GM23248 (cell line): Measurements from ENCODE around the gene EGFR. TPM values are rescaled to one million over a fixed set of nuclear protein-coding genes. Genes with fewer than 3 reads are reported as not detected.

Experiments used
- DNase-seq: peaks from one replicate; pipeline ENCODE4 v3.0.0-alpha.2; 2015
- H2AFZ ChIP-seq: fragments of 200-600 bp; sonication (generic); 2 replicates; pipeline ENCODE4 v1.6.1; 2016; ENCODE audit warnings: antibody characterized with exemption
- H3F3A ChIP-seq: fragments of 200-600 bp; sonication (generic); 2 replicates; pipeline ENCODE4 v1.6.1; 2016; ENCODE audit warnings: mild to moderate bottlenecking, antibody characterized with exemption, mixed run types; ENCODE audit not compliant: insufficient read depth
- H3K27ac ChIP-seq: fragments of 200-600 bp; sonication (generic); 2 replicates; pipeline ENCODE4 v1.5.1; 2016; ENCODE audit warnings: mild to moderate bottlenecking
- H3K27me3 ChIP-seq: fragments of 200-600 bp; sonication (generic); replicated peaks from 2 replicates; pipeline ENCODE4 v1.6.1; 2016; ENCODE audit warnings: mild to moderate bottlenecking; ENCODE audit not compliant: insufficient read depth
- H3K36me3 ChIP-seq: fragments of 200-600 bp; sonication (generic); 2 replicates; pipeline ENCODE4 v1.6.1; 2016; ENCODE audit warnings: low read depth, mild to moderate bottlenecking
- H3K4me1 ChIP-seq: fragments of 200-600 bp; sonication (generic); 2 replicates; pipeline ENCODE4 v1.6.1; 2016; ENCODE audit warnings: mild to moderate bottlenecking; ENCODE audit not compliant: insufficient read depth
- H3K4me2 ChIP-seq: fragments of 200-600 bp; sonication (generic); one replicate; pipeline ENCODE4 v1.6.1; 2016; ENCODE audit warnings: mild to moderate bottlenecking; ENCODE audit not compliant: unreplicated experiment
- H3K4me3 ChIP-seq: fragments of 200-600 bp; sonication (generic); 2 replicates; pipeline ENCODE4 v1.5.1; 2016; ENCODE audit warnings: mild to moderate bottlenecking
- H3K79me2 ChIP-seq: fragments of 200-600 bp; sonication (generic); 2 replicates; pipeline ENCODE4 v1.6.1; 2016; ENCODE audit warnings: mild to moderate bottlenecking; ENCODE audit not compliant: insufficient read depth
- H3K9ac ChIP-seq: fragments of 200-600 bp; sonication (generic); 2 replicates; pipeline ENCODE4 v1.6.1; 2016; ENCODE audit warnings: mild to moderate bottlenecking
- H3K9me2 ChIP-seq: fragments of 200-600 bp; sonication (generic); 2 replicates; pipeline ENCODE4 v1.6.1; 2016; ENCODE audit warnings: mixed run types, mild to moderate bottlenecking, moderate library complexity; ENCODE audit not compliant: insufficient read depth
- H3K9me3 ChIP-seq: fragments of 200-600 bp; sonication (generic); one replicate; pipeline ENCODE4 v1.6.1; 2017; ENCODE audit warnings: low read depth
- H4K20me1 ChIP-seq: fragments of 200-600 bp; sonication (generic); 2 replicates; pipeline ENCODE4 v1.6.0; 2016; ENCODE audit not compliant: insufficient read depth
- EZH2 ChIP-seq: fragments of 200-600 bp; sonication (generic); IDR thresholded peaks from 2 replicates; pipeline ENCODE4 v1.6.1; 2018; ENCODE audit warnings: antibody characterized with exemption, mild to moderate bottlenecking; ENCODE audit not compliant: insufficient read depth, poor library complexity, severe bottlenecking
- EZH2phosphoT487 ChIP-seq: fragments of 200-600 bp; sonication (generic); IDR thresholded peaks from 2 replicates; pipeline ENCODE4 v1.6.1; 2018; ENCODE audit warnings: antibody characterized with exemption, moderate library complexity, mild to moderate bottlenecking, low read depth; ENCODE audit not compliant: insufficient read depth
- WGBS, 2 experiments: methylation state at CpG; one replicate each; pipeline ENCODE4 v1.1.6; 2015 to 2017; ENCODE audit warnings: low lambda C conversion rate in 2 of 2, low coverage in 1 of 2; ENCODE audit errors: missing lambda C conversion rate in 2 of 2; 5-methylcytosine and 5-hydroxymethylcytosine counted together
- in situ Hi-C: fragments of 300-500 bp; cut with MboI; formaldehyde crosslinking; loops from 2 replicates; pipeline ENCODE4 v1.15.0; 2020
- polyA plus RNA-seq: library from polyadenylated mRNA; unstranded; fragments of >200 nt; fragmentation: Nextera tagmentation; extraction: Ambion mirVana; gene quantifications from 2 replicates; pipeline ENCODE4 v1.2.1, GENCODE V29; 2016
- total RNA-seq: library from RNA; depleted of rRNA; stranded (reverse); fragments of >200 nt; shearing (Covaris generic); gene quantifications from 2 replicates; pipeline ENCODE4 v1.2.3, GENCODE V29; 2014

Gene EGFR
- total and polyA plus RNA-seq, 2 experiments from 2014 or later = 48.7 to 53.5 TPM

DNA sequence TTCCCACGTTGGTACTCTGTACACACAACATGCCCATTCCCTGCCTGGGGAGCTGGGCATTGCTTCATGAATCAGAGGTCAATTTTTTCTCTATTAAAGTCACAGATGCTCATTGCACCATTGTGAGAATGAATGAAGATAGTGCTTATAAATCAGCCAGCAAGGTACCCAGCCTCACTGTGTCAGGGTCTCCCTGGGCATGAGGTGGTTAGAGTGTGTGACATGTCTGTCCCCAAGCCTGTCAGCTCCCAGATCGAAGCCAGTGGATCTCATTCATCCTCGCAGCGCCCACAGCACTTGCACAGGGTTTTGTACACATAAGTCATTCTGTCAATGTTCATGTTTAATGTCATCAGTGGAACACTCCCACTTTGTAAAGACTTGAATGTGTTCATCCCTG is 126.8 kb downstream of the EGFR start:
- Histone ChIP-seq H3K9ac (no peak overlapping the region), H2AFZ (no peak overlapping the region), H3K36me3 (peaks cover 49% of the 10 kb centered on the region), H3K9me2 (no peaks in the 10 kb centered on the region), H3K4me1 (peaks cover 7% of the 10 kb centered on the region; the same call in 1 of the 2 replicates), H3K79me2 (peaks cover 27% of the 10 kb centered on the region), H3F3A (0 out of 2 replicates have a peak, but pooled peaks cover 8% of the 10 kb centered on the region), H3K4me2 (no peak overlapping the region), H3K4me3 (no peak overlapping the region), H3K9me3 (no peaks in the 10 kb centered on the region), H4K20me1 (no peaks in the 10 kb centered on the region), H3K27me3 (no peaks in the 10 kb centered on the region), H3K27ac (no peak overlapping the region)
- DNase-seq = no peak
- TF ChIP-seq EZH2 = no peak
- TF ChIP-seq EZH2phosphoT487 = no peak
- in situ Hi-C loops = no loop called here
- WGBS, 2 experiments = 67 to 74% methylated on average over 4 of the region's 4 CpGs

GRCh38 chr7:55147101-55147500 is 128.3 kb downstream of the EGFR start:
- no peak overlapping the region for H3K4me2 ChIP-seq
- no peak overlapping the region for H3K4me3 ChIP-seq
- TF ChIP-seq EZH2 = no peak
- no peak for TF ChIP-seq EZH2phosphoT487
- H3K79me2 ChIP-seq = peaks cover 13% of the 10 kb centered on the region
- H3F3A ChIP-seq = no peaks in the 10 kb centered on the region; the same call in 1 of the 2 replicates
- H2AFZ ChIP-seq = no peak overlapping the region
- no peaks in the 10 kb centered on the region for H3K9me3 ChIP-seq
- no peaks in the 10 kb centered on the region for H3K4me1 ChIP-seq
- no peak for DNase-seq
- in situ Hi-C loops = no loop called here
- peaks cover 61% of the 10 kb centered on the region for H3K36me3 ChIP-seq
- no peak overlapping the region for H3K9ac ChIP-seq
- no peaks in the 10 kb centered on the region for H4K20me1 ChIP-seq
- WGBS, 2 experiments = 98 to 99% methylated on average over 8 of the region's 8 CpGs
- H3K9me2 ChIP-seq = no peaks in the 10 kb centered on the region
- no peaks in the 10 kb centered on the region for H3K27me3 ChIP-seq
- H3K27ac ChIP-seq = no peak overlapping the region

GRCh38 chr7:55147736-55148135 is 128.9 kb downstream of the EGFR start:
- no peak overlapping the region for H3K9ac ChIP-seq
- no peaks in the 10 kb centered on the region for H3K9me2 ChIP-seq
- DNase-seq = no peak
- no peaks in the 10 kb centered on the region for H4K20me1 ChIP-seq
- H3K9me3 ChIP-seq = no peaks in the 10 kb centered on the region
- no peaks in the 10 kb centered on the region for H3K4me1 ChIP-seq
- H3K27me3 ChIP-seq = no peaks in the 10 kb centered on the region
- no peak overlapping the region for H2AFZ ChIP-seq
- WGBS, 2 experiments = 96 to 100% methylated on average over 2 of the region's 2 CpGs
- H3K79me2 ChIP-seq = peaks cover 7% of the 10 kb centered on the region
- no peaks in the 10 kb centered on the region; the same call in 1 of the 2 replicates for H3F3A ChIP-seq
- in situ Hi-C loops = no loop called here
- no peak overlapping the region for H3K27ac ChIP-seq
- peaks cover 60% of the 10 kb centered on the region for H3K36me3 ChIP-seq
- no peak overlapping the region for H3K4me3 ChIP-seq
- TF ChIP-seq EZH2 (no peak), EZH2phosphoT487 (no peak)
- H3K4me2 ChIP-seq = no peak overlapping the region

- Histone ChIP-seq H3K9me3 (no peaks in the 10 kb centered on the region), H3K79me2 (no peaks in the 10 kb centered on the region; the same call in none of the 2 replicates), H3K9ac (no peak overlapping the region), H3K4me1 (no peaks in the 10 kb centered on the region), H3K27me3 (no peaks in the 10 kb centered on the region), H3K4me3 (no peak overlapping the region), H3F3A (no peaks in the 10 kb centered on the region; the same call in 1 of the 2 replicates), H3K4me2 (no peak overlapping the region), H3K9me2 (no peaks in the 10 kb centered on the region), H4K20me1 (no peaks in the 10 kb centered on the region), H3K36me3 (peaks cover 60% of the 10 kb centered on the region), H3K27ac (no peak overlapping the region), H2AFZ (no peak overlapping the region)
- in situ Hi-C loops = no loop called here
- WGBS, 2 experiments = 54 to 67% methylated on average over 3 of the region's 3 CpGs
- TF ChIP-seq EZH2 (no peak), EZH2phosphoT487 (no peak)
- DNase-seq = no peak
Observed at GRCh38 chr7:55148571-55148970, 129.8 kb downstream of the EGFR start.

GRCh38 chr7:55149001-55149400 is 130.2 kb downstream of the EGFR start:
- 97 to 100% methylated on average over 1 of the region's 1 CpG for WGBS, 2 experiments
- H3K27ac ChIP-seq = no peak overlapping the region
- in situ Hi-C loops = no loop called here
- no peaks in the 10 kb centered on the region; the same call in 1 of the 2 replicates for H3F3A ChIP-seq
- H3K4me1 ChIP-seq = no peaks in the 10 kb centered on the region
- no peak overlapping the region for H2AFZ ChIP-seq
- no peaks in the 10 kb centered on the region for H3K9me3 ChIP-seq
- H4K20me1 ChIP-seq = no peaks in the 10 kb centered on the region
- no peak overlapping the region for H3K4me3 ChIP-seq
- no peaks in the 10 kb centered on the region for H3K9me2 ChIP-seq
- H3K4me2 ChIP-seq = no peak overlapping the region
- H3K36me3 ChIP-seq = peaks cover 56% of the 10 kb centered on the region
- no peak overlapping the region for H3K9ac ChIP-seq
- H3K27me3 ChIP-seq = no peaks in the 10 kb centered on the region
- peak; percentile 6 for DNase-seq
- peaks cover 3% of the 10 kb centered on the region for H3K79me2 ChIP-seq
- no peak for TF ChIP-seq EZH2phosphoT487
- TF ChIP-seq EZH2 = no peak
